Measurements from ENCODE around the gene FGD5. TPM values are rescaled to one million over a fixed set of nuclear protein-coding genes. Genes with fewer than 3 reads are reported as not detected.

Gene FGD5
- total and polyA plus RNA-seq, 4 experiments from 2014 or later = 0.06 TPM; not detected in 3

DNA sequence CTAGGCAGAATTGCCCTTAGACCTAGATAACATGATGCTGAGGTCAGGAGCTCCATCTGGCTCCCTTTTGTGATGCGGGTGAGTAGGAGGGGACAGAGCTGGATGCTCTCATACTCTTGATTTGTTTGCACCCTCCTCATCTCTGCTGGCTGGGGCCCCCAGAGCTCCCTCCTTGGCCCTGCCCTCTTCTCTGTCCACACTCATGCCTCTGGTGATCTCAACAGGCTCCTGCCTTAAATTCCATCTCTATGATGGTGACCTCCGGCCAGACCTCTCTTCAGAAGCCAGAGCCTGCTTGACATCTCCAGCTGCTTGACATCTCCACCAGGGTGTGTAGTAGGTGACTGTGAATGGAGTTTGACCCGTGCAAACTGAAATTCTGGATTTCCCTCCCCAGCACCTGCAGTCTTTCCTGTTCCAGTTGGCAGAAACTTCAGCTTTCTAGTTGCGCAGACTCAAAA lies 4.3 kb upstream of the FGD5 start:
- no peak overlapping the region for H3K4me3 ChIP-seq (ENCODE audit: low read length in 2 of 2)
- Mint-ChIP-seq H3K9me3 (peaks cover 0 to 2% (median 0%) of the 10 kb centered on the region in 8 donors), H3K27me3 (peaks cover 32 to 58% of the 10 kb centered on the region in 2 donors), H3K36me3 (no peaks in the 10 kb centered on the region), H3K27ac (no peak overlapping the region), H3K4me1 (peaks cover 1 to 6% (median 4%) of the 10 kb centered on the region in 4 donors), H3K4me3 (no peak overlapping the region)
- ChIA-PET POLR2A (ENCODE audit: partially characterized antibody) (no interaction called here), CTCF (ENCODE audit: partially characterized antibody) (no interaction called here)
- DNase-seq = no peak
- H3K27ac ChIP-seq (ENCODE audit: low read depth, low read length) = no peak overlapping the region
- intact Hi-C loops (cut with micrococcal nuclease) = no loop called here
- H3K27me3 ChIP-seq (ENCODE audit: insufficient read depth, low read length) = peaks cover 24% of the 10 kb centered on the region
- no peaks in the 10 kb centered on the region for H3K4me1 ChIP-seq (ENCODE audit: insufficient read depth, low read length)
- no peaks in the 10 kb centered on the region for H3K9me3 ChIP-seq (ENCODE audit: control insufficient read depth in 1 of 2, low read length in 2 of 2)
- H3K36me3 ChIP-seq (ENCODE audit: insufficient read depth, low read length) = no peaks in the 10 kb centered on the region

DNA sequence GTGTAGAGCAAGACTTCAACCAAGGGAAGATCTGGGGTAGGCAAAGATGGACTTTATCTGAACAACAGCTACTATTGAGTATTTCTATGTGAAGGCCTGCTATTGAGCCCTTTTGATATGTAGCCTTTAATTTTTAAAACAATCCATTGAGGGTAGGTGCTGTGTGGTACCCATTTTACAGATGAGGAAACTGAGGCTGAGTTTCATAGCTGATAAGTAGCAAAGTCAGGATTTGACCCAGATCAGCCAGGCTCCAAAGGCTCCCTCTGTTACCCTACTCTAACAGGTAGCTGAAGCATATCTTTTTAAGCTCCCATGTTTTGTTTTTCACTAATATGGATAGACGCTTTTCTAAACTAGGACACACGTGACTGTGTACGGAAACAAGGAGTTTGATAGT lies 2.4 kb upstream of the FGD5 start:
- Mint-ChIP-seq H3K36me3 (no peaks in the 10 kb centered on the region), H3K4me3 (no peak overlapping the region), H3K27ac (no peak overlapping the region), H3K9me3 (peaks cover 0 to 2% (median 0%) of the 10 kb centered on the region in 8 donors), H3K27me3 (peaks cover 22 to 59% of the 10 kb centered on the region in 2 donors), H3K4me1 (peaks cover 0 to 2% (median under 1%) of the 10 kb centered on the region in 4 donors)
- Histone ChIP-seq H3K4me1 (ENCODE audit: insufficient read depth, low read length) (no peaks in the 10 kb centered on the region), H3K36me3 (ENCODE audit: insufficient read depth, low read length) (no peaks in the 10 kb centered on the region), H3K27me3 (ENCODE audit: insufficient read depth, low read length) (peaks cover 20% of the 10 kb centered on the region), H3K4me3 (ENCODE audit: low read length in 2 of 2) (no peak overlapping the region), H3K27ac (ENCODE audit: low read depth, low read length) (no peak overlapping the region), H3K9me3 (ENCODE audit: control insufficient read depth in 1 of 2, low read length in 2 of 2) (no peaks in the 10 kb centered on the region)
- intact Hi-C loops (cut with micrococcal nuclease) = no loop called here
- DNase-seq = no peak
- CTCF ChIA-PET (ENCODE audit: partially characterized antibody) = interaction anchor here (1.3 kb wide), 1 partner anchor 10 kb away, joined by 3 read pairs; no protein-coding TSS in a partner anchor
- POLR2A ChIA-PET (ENCODE audit: partially characterized antibody) = no interaction called here

DNA sequence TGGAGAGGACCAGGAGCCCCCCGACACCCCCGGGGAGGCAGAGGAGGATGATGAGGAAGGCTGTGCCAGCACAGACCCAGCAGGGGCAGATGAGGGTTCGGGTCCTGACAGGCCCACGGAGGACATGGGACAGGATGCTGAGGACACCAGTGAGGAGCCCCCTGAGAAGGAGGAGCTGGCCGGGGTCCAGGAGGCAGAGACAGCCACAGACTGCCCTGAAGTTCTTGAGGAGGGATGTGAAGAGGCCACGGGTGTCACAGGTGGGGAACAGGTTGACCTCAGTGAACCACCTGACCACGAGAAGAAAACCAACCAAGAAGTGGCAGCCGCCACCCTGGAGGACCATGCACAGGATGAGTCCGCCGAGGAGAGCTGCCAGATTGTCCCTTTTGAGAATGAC lies 909 bp downstream of the FGD5 start:
- Histone ChIP-seq H3K36me3 (ENCODE audit: insufficient read depth, low read length) (no peaks in the 10 kb centered on the region), H3K9me3 (ENCODE audit: control insufficient read depth in 1 of 2, low read length in 2 of 2) (no peaks in the 10 kb centered on the region), H3K27ac (ENCODE audit: low read depth, low read length) (no peak overlapping the region), H3K4me3 (ENCODE audit: low read length in 2 of 2) (no peak overlapping the region), H3K4me1 (ENCODE audit: insufficient read depth, low read length) (no peaks in the 10 kb centered on the region), H3K27me3 (ENCODE audit: insufficient read depth, low read length) (no peaks in the 10 kb centered on the region)
- Mint-ChIP-seq H3K27ac (no peak overlapping the region), H3K27me3 (peaks cover 7 to 42% of the 10 kb centered on the region in 2 donors), H3K36me3 (no peaks in the 10 kb centered on the region), H3K9me3 (peaks cover 0 to 2% (median 0%) of the 10 kb centered on the region in 8 donors), H3K4me1 (no peaks in the 10 kb centered on the region), H3K4me3 (no peak overlapping the region)
- POLR2A ChIA-PET (ENCODE audit: partially characterized antibody) = no interaction called here
- intact Hi-C loops (cut with micrococcal nuclease) = no loop called here
- CTCF ChIA-PET (ENCODE audit: partially characterized antibody) = no interaction called here
- no peak for DNase-seq

GRCh38 chr3:14820156-14820555 lies 1.4 kb downstream of the FGD5 start:
- H3K27me3 Mint-ChIP-seq = peaks cover 2 to 37% of the 10 kb centered on the region in 2 donors

GRCh38 chr3:14821151-14821550 lies 2.4 kb downstream of the FGD5 start:
- Histone ChIP-seq H3K4me3 (ENCODE audit: low read length in 2 of 2) (no peak overlapping the region), H3K9me3 (ENCODE audit: control insufficient read depth in 1 of 2, low read length in 2 of 2) (no peaks in the 10 kb centered on the region), H3K27me3 (ENCODE audit: insufficient read depth, low read length) (peaks cover 5% of the 10 kb centered on the region), H3K4me1 (ENCODE audit: insufficient read depth, low read length) (no peaks in the 10 kb centered on the region), H3K36me3 (ENCODE audit: insufficient read depth, low read length) (no peaks in the 10 kb centered on the region), H3K27ac (ENCODE audit: low read depth, low read length) (no peak overlapping the region)
- H3K36me3 Mint-ChIP-seq = no peaks in the 10 kb centered on the region
- H3K4me1 Mint-ChIP-seq = no peaks in the 10 kb centered on the region
- no peak for DNase-seq
- ChIA-PET POLR2A (ENCODE audit: partially characterized antibody) (no interaction called here), CTCF (ENCODE audit: partially characterized antibody) (no interaction called here)
- no peak overlapping the region for H3K4me3 Mint-ChIP-seq
- H3K9me3 Mint-ChIP-seq = peaks cover 0 to 2% (median 0%) of the 10 kb centered on the region in 8 donors
- intact Hi-C loops (cut with micrococcal nuclease) = no loop called here
- H3K27ac Mint-ChIP-seq = no peak overlapping the region
- H3K27me3 Mint-ChIP-seq = peaks cover 0 to 31% of the 10 kb centered on the region in 2 donors

More at GRCh38 chr3:14820156-14820555, 1.4 kb downstream of the FGD5 start:
- H3K27ac ChIP-seq (ENCODE audit: low read depth, low read length) = no peak overlapping the region
- no peaks in the 10 kb centered on the region for H3K9me3 ChIP-seq (ENCODE audit: control insufficient read depth in 1 of 2, low read length in 2 of 2)
- no peaks in the 10 kb centered on the region for H3K27me3 ChIP-seq (ENCODE audit: insufficient read depth, low read length)
- DNase-seq = no peak
- H3K9me3 Mint-ChIP-seq = peaks cover 0 to 2% (median 0%) of the 10 kb centered on the region in 8 donors
- no peaks in the 10 kb centered on the region for H3K4me1 ChIP-seq (ENCODE audit: insufficient read depth, low read length)
- H3K4me3 Mint-ChIP-seq = no peak overlapping the region
- intact Hi-C loops (cut with micrococcal nuclease) = no loop called here
- no peak overlapping the region for H3K27ac Mint-ChIP-seq
- CTCF ChIA-PET (ENCODE audit: partially characterized antibody) = no interaction called here
- no peaks in the 10 kb centered on the region for H3K36me3 ChIP-seq (ENCODE audit: insufficient read depth, low read length)
- POLR2A ChIA-PET (ENCODE audit: partially characterized antibody) = no interaction called here
- H3K36me3 Mint-ChIP-seq = no peaks in the 10 kb centered on the region
- H3K4me3 ChIP-seq (ENCODE audit: low read length in 2 of 2) = no peak overlapping the region
- H3K4me1 Mint-ChIP-seq = no peaks in the 10 kb centered on the region

DNA sequence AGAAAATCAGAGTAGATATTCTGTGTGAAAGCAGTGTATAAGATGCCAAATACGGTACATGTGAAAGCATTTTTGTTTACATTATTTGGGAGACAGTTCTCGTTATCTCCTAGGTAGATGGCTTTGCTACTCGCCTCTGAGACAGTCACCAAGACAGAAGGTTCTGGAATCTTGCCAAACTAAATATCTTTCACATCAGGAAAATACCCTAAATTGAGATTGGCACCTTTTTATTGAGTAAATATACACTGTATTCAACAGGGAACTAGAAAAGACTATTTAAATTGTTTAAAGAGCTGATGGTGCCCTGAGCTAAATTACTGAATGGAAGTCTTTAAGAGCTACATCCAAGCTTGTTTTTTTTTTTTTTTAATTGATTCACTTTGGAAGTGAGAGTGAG lies 3.4 kb downstream of the FGD5 start:
- peaks cover 0 to 23% of the 10 kb centered on the region in 2 donors for H3K27me3 Mint-ChIP-seq
- intact Hi-C loops (cut with micrococcal nuclease) = no loop called here
- Histone ChIP-seq H3K27ac (ENCODE audit: low read depth, low read length) (no peak overlapping the region), H3K4me3 (ENCODE audit: low read length in 2 of 2) (no peak overlapping the region), H3K4me1 (ENCODE audit: insufficient read depth, low read length) (no peaks in the 10 kb centered on the region), H3K9me3 (ENCODE audit: control insufficient read depth in 1 of 2, low read length in 2 of 2) (no peaks in the 10 kb centered on the region), H3K27me3 (ENCODE audit: insufficient read depth, low read length) (peaks cover 5% of the 10 kb centered on the region), H3K36me3 (ENCODE audit: insufficient read depth, low read length) (no peaks in the 10 kb centered on the region)
- no peak for DNase-seq
- no peak overlapping the region for H3K4me3 Mint-ChIP-seq
- H3K4me1 Mint-ChIP-seq = no peaks in the 10 kb centered on the region
- no peaks in the 10 kb centered on the region for H3K9me3 Mint-ChIP-seq
- POLR2A ChIA-PET (ENCODE audit: partially characterized antibody) = no interaction called here
- H3K36me3 Mint-ChIP-seq = no peaks in the 10 kb centered on the region
- CTCF ChIA-PET (ENCODE audit: partially characterized antibody) = interaction anchor here (1.2 kb wide), 1 partner anchor 94 kb away, joined by 3 read pairs; no protein-coding TSS in a partner anchor
- no peak overlapping the region for H3K27ac Mint-ChIP-seq

- peaks cover under 1 to 20% of the 10 kb centered on the region in 2 donors for H3K27me3 Mint-ChIP-seq
- intact Hi-C loops (cut with micrococcal nuclease) = no loop called here
- ChIA-PET CTCF (ENCODE audit: partially characterized antibody) (interaction anchor here (1.2 kb wide), 1 partner anchor 93 kb away, joined by 3 read pairs; no protein-coding TSS in a partner anchor), POLR2A (ENCODE audit: partially characterized antibody) (no interaction called here)
- H3K4me3 ChIP-seq (ENCODE audit: low read length in 2 of 2) = no peak overlapping the region
- no peaks in the 10 kb centered on the region for H3K9me3 ChIP-seq (ENCODE audit: control insufficient read depth in 1 of 2, low read length in 2 of 2)
- no peak overlapping the region for H3K27ac Mint-ChIP-seq
- H3K36me3 ChIP-seq (ENCODE audit: insufficient read depth, low read length) = no peaks in the 10 kb centered on the region
- no peak overlapping the region for H3K4me3 Mint-ChIP-seq
- DNase-seq = no peak
- H3K4me1 Mint-ChIP-seq = no peaks in the 10 kb centered on the region
- no peaks in the 10 kb centered on the region for H3K9me3 Mint-ChIP-seq
- no peak overlapping the region for H3K27ac ChIP-seq (ENCODE audit: low read depth, low read length)
- no peaks in the 10 kb centered on the region for H3K4me1 ChIP-seq (ENCODE audit: insufficient read depth, low read length)
- no peaks in the 10 kb centered on the region for H3K36me3 Mint-ChIP-seq
- peaks cover 5% of the 10 kb centered on the region for H3K27me3 ChIP-seq (ENCODE audit: insufficient read depth, low read length)
Observed at GRCh38 chr3:14822670-14823390, 4.1 kb downstream of the FGD5 start.
